GM13976 (cell line): ENCODE measurements around the gene ATP2B2.

Experiments
- DNase-seq: peaks from one replicate; pipeline ENCODE4 v3.0.0; 2012; ENCODE audit warnings: low spot score
- CTCF ChIP-seq: IDR thresholded peaks from 2 replicates; pipeline ENCODE4 v1.5.1; 2012; ENCODE audit warnings: borderline replicate concordance, mild to moderate bottlenecking; ENCODE audit not compliant: insufficient read depth; ENCODE audit errors: extremely low read depth, missing control alignments, control extremely low read depth
- in situ Hi-C: fragments of 300-500 bp; cut with MboI; formaldehyde crosslinking; loops from one replicate; pipeline ENCODE4 v1.12.0; 2022; ENCODE audit warnings: low sequenced_read_pairs, mixed read lengths, inconsistent platforms; ENCODE audit not compliant: unreplicated experiment

The ATP2B2 gene

GRCh38 chr3:10518506-10519150 is 13.2 kb upstream of the ATP2B2 start:
- TF ChIP-seq CTCF = no peak
- in situ Hi-C loops = no loop called here
- DNase-seq = no peak

GRCh38 chr3:10517627-10518026 is 12.2 kb upstream of the ATP2B2 start:
- DNase-seq = no peak
- in situ Hi-C loops = no loop called here
- no peak for TF ChIP-seq CTCF

GRCh38 chr3:10516544-10517452 is 11.4 kb upstream of the ATP2B2 start:
- in situ Hi-C loops = no loop called here
- no peak for TF ChIP-seq CTCF
- DNase-seq = no peak

GRCh38 chr3:10515884-10516495 is 10.6 kb upstream of the ATP2B2 start:
- in situ Hi-C loops = no loop called here
- TF ChIP-seq CTCF = no peak
- DNase-seq = no peak

GRCh38 chr3:10515396-10515795 is 10.0 kb upstream of the ATP2B2 start:
- TF ChIP-seq CTCF = no peak
- in situ Hi-C loops = no loop called here
- no peak for DNase-seq

GRCh38 chr3:10514407-10515069 is 9.2 kb upstream of the ATP2B2 start:
- TF ChIP-seq CTCF = no peak
- no peak for DNase-seq
- in situ Hi-C loops = no loop called here
